Measurements from ENCODE around the gene GRIA4.

The GRIA4 gene

GRCh38 chr11:106030609-106031008 is 420.7 kb downstream of the GRIA4 start:
- Histone ChIP-seq H3F3A (ENCODE audit: control insufficient read depth, insufficient read depth) (no peaks in the 10 kb centered on the region), H3K79me2 (ENCODE audit: control insufficient read depth, low read length) (no peaks in the 10 kb centered on the region), H4K20me1 (ENCODE audit: control insufficient read depth, insufficient read depth, low read depth, low read length) (no peaks in the 10 kb centered on the region), H3K4me2 (ENCODE audit: low read length) (no peak overlapping the region), H3K9me3 (ENCODE audit: control insufficient read depth, insufficient read depth, low read length) (no peaks in the 10 kb centered on the region), H3K27me3 (ENCODE audit: control insufficient read depth, low read length) (no peaks in the 10 kb centered on the region), H3K4me1 (ENCODE audit: control insufficient read depth, low read length) (no peaks in the 10 kb centered on the region), H3K36me3 (ENCODE audit: control insufficient read depth, low read length) (no peaks in the 10 kb centered on the region), H3K4me3 (ENCODE audit: low read length) (no peak overlapping the region), H3K27ac (ENCODE audit: low read depth, low read length) (no peak overlapping the region), H3K9me2 (replicated peaks; ENCODE audit: control insufficient read depth, low read length) (no peaks in the 10 kb centered on the region)
- TF ChIP-seq EZH2phosphoT487 (IDR thresholded peaks at IDR 0.05; ENCODE audit: borderline replicate concordance, low read length) = no peak

GRCh38 chr11:106031202-106031810 is 421.4 kb downstream of the GRIA4 start:
- no peaks in the 10 kb centered on the region for H3K79me2 ChIP-seq (ENCODE audit: control insufficient read depth, low read length)
- H3K27me3 ChIP-seq (ENCODE audit: control insufficient read depth, low read length) = no peaks in the 10 kb centered on the region
- H3K9me3 ChIP-seq (ENCODE audit: control insufficient read depth, insufficient read depth, low read length) = no peaks in the 10 kb centered on the region
- no peak overlapping the region for H3K27ac ChIP-seq (ENCODE audit: low read depth, low read length)
- H3K4me3 ChIP-seq (ENCODE audit: low read length) = no peak overlapping the region
- no peaks in the 10 kb centered on the region for H4K20me1 ChIP-seq (ENCODE audit: control insufficient read depth, insufficient read depth, low read depth, low read length)
- H3K36me3 ChIP-seq (ENCODE audit: control insufficient read depth, low read length) = no peaks in the 10 kb centered on the region
- no peaks in the 10 kb centered on the region for H3K4me1 ChIP-seq (ENCODE audit: control insufficient read depth, low read length)
- H3F3A ChIP-seq (ENCODE audit: control insufficient read depth, insufficient read depth) = no peaks in the 10 kb centered on the region
- TF ChIP-seq CTCF (IDR thresholded peaks at IDR 0.05; ENCODE audit: low read depth, low read length, poor library complexity, severe bottlenecking) (no peak), EZH2phosphoT487 (IDR thresholded peaks at IDR 0.05; ENCODE audit: borderline replicate concordance, low read length) (no peak)
- H3K4me2 ChIP-seq (ENCODE audit: low read length) = no peak overlapping the region
- no peaks in the 10 kb centered on the region for H3K9me2 ChIP-seq (replicated peaks; ENCODE audit: control insufficient read depth, low read length)
